ENCODE results near the gene DCLRE1B.
"Not testable (repeated sequence)": the region's sequence is repeated elsewhere in the genome, so short reads cannot be mapped to it uniquely, and the experiment has no call there.

Gene DCLRE1B

GRCh38 chr1:113928941-113929749, 24.0 kb downstream of the DCLRE1B start, which contains the start of gene HIPK1:
Gene HIPK1 (plus strand): TSS chr1:113929324.
- peak; percentile 93 for DNase-seq

GRCh38 chr1:113929750-113930498, 24.8 kb downstream of the DCLRE1B start:
- peak; percentile 52 for DNase-seq

- peak; percentile 70 for DNase-seq
Measured at GRCh38 chr1:113930499-113931161, 25.5 kb downstream of the DCLRE1B start.

- peak; percentile 13 for DNase-seq
Measured at GRCh38 chr1:113931451-113931851, 26.3 kb downstream of the DCLRE1B start.

GRCh38 chr1:113934006-113934405, 28.9 kb downstream of the DCLRE1B start:
- DNase-seq: no peak

- no peak for DNase-seq
Measured at GRCh38 chr1:113934511-113935055, 29.5 kb downstream of the DCLRE1B start.

- DNase-seq: no peak
Measured at GRCh38 chr1:113935176-113935575, 30.1 kb downstream of the DCLRE1B start.

- no peak for DNase-seq
Measured at GRCh38 chr1:113935970-113936369, 30.8 kb downstream of the DCLRE1B start.

GRCh38 chr1:113937146-113937545, 32.0 kb downstream of the DCLRE1B start:
- DNase-seq: no peak

- no peak for DNase-seq
Measured at GRCh38 chr1:113938192-113938591, 33.1 kb downstream of the DCLRE1B start.

- DNase-seq: peak; percentile 35
Measured at GRCh38 chr1:113940365-113941244, 35.5 kb downstream of the DCLRE1B start.

GRCh38 chr1:113941245-113941559, 36.1 kb downstream of the DCLRE1B start:
- DNase-seq: no peak

GRCh38 chr1:113942527-113942926, 37.4 kb downstream of the DCLRE1B start:
- no peak for DNase-seq

GRCh38 chr1:113943028-113943811, 38.1 kb downstream of the DCLRE1B start:
- no peak for DNase-seq

- DNase-seq: no peak
Measured at GRCh38 chr1:113945329-113945728, 40.2 kb downstream of the DCLRE1B start.

- peak; percentile 14 for DNase-seq
Measured at GRCh38 chr1:113946112-113946511, 41.0 kb downstream of the DCLRE1B start.

- no peak for DNase-seq
Measured at GRCh38 chr1:113946678-113947387, 41.7 kb downstream of the DCLRE1B start.

GRCh38 chr1:113947388-113948107, 42.4 kb downstream of the DCLRE1B start:
- no peak for DNase-seq

GRCh38 chr1:113948151-113948550, 43.0 kb downstream of the DCLRE1B start:
- DNase-seq: not testable (repeated sequence)

GRCh38 chr1:113949007-113949406, 43.9 kb downstream of the DCLRE1B start:
- peak; percentile 12 for DNase-seq

All from CD4-positive, alpha-beta T cell treated with Interleukin-6 for 4 hours (primary cell).